H4 (cell line): ENCODE data around the gene PCSK7. TPM values are rescaled to one million over a fixed set of nuclear protein-coding genes. Genes with fewer than 3 reads are reported as not detected.

Experiments used
- DNase-seq: peaks from one replicate; pipeline ENCODE4 v3.0.0-alpha.2; 2015; ENCODE audit warnings: low spot score
- total RNA-seq: library from RNA; depleted of rRNA; stranded (reverse); fragments of >200 nt; shearing (Covaris generic); gene quantifications from 2 replicates; pipeline ENCODE4 v1.2.3, GENCODE V29; 2014

The PCSK7 gene
- total RNA-seq, 1 experiment from 2014 or later = 14.1 TPM

DNA sequence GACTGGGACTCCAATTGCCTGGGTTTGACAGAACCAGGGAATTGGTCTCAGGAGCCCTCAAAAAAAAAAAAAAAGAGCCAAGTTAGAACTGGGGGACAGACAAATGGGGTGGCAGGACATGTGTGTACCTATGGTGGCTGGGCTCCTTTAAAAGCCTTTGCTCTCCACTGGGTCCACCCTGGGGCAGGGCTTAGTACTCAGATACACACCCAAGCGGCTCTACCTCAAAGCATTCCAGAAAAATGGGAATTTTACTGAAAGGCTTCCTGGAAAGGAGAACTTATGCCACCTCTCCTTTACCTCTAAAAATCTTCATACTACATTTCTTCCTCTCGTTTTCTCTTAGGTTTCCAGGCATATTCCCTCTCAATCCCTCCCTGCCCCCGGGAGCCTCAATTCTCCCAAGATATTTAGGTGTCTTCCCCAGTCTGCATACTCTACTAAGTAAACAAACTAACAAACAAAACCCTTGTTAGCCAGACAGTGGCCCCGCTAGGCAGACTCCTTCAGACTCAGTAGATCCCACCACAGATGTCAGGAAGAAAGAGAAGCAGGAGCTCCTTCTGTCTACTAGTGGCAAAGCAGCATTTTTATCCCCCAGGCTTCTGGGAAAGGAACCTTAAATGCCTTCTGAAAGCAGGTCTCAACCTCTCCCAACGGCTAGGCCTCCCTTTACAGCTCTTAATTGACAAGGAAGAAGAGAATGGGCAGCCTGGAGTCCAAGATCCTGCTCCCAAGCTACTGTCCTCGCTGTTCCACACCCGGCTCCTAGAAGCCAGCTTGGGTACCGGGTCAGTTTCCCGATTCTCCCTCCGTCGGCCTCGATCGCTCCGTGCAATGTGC is 653 bp downstream of the PCSK7 start:
- no peak for DNase-seq

- DNase-seq = no peak
Measured at GRCh38 chr11:117230286-117230961, 1.4 kb downstream of the PCSK7 start.

DNA sequence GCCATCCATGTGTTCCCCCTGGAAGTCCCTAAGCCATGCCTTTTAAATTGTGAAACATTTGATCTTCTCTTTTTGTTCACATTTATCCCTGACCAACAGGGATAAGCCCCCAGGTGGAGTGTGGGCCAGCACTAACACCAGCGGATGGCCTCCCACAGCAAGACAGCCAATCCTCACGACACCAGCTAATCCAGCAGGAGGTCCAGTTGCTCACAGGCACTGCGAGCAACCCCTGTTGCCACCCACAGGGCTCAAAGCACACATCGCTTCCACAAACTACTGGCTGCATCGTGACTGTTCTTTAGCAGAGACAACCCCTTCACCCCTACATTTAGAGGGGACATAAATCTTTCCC is 2.0 kb downstream of the PCSK7 start:
- DNase-seq = no peak

- no peak for DNase-seq
Measured at GRCh38 chr11:117229411-117229810, 2.5 kb downstream of the PCSK7 start.

GRCh38 chr11:117228091-117228490 is 3.8 kb downstream of the PCSK7 start:
- no peak for DNase-seq

DNA sequence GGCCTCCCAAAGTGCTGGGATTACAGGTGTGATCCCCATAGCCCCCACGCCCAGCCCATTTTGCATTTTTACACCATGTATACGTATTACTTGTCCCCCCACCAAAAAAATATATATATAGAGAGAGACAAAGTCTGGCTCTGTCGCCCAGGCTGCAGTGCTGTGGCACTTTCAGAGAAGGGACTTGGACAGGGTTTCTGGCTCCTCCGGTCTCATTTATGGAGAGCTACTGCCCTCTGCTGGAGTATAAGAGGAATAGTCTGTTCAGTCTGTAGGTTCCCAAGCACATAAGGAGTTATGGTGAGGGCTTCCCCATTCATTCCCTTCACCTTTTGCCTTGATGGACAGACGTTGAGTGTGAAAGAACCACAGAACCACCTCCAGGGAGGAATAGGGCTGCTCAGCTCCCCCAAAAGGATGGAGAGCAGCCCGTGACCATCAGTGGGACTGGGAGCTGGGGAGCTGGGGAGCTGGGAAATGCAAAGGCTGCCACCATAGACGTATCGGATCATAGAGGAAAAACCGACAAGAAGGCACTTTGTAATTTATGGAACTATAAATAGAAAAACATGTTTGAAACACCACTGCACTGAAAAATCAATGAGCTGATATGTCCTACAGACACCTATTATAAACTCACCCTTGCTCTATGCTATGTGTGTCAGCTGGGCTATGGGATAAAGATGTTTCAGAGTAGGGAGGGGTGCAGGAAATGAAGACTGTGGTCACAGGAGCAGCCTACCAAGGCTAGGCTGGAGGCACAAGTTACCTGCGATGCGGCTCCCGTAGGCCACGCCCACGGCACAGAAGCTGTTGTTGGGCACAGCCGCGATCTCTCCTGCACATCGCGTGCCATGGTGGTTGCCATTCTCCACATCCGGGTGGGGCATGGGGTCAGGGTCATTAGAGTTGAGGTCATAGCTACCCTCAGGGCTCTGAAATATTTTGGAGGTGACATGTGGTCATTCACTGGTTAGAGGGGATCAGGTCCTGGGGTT is 5.2 kb downstream of the PCSK7 start:
- DNase-seq = peak; percentile 63

GRCh38 chr11:117225553-117226170 is 6.2 kb downstream of the PCSK7 start:
- no peak for DNase-seq

GRCh38 chr11:117223741-117224689 is 7.9 kb downstream of the PCSK7 start:
- DNase-seq = no peak

DNA sequence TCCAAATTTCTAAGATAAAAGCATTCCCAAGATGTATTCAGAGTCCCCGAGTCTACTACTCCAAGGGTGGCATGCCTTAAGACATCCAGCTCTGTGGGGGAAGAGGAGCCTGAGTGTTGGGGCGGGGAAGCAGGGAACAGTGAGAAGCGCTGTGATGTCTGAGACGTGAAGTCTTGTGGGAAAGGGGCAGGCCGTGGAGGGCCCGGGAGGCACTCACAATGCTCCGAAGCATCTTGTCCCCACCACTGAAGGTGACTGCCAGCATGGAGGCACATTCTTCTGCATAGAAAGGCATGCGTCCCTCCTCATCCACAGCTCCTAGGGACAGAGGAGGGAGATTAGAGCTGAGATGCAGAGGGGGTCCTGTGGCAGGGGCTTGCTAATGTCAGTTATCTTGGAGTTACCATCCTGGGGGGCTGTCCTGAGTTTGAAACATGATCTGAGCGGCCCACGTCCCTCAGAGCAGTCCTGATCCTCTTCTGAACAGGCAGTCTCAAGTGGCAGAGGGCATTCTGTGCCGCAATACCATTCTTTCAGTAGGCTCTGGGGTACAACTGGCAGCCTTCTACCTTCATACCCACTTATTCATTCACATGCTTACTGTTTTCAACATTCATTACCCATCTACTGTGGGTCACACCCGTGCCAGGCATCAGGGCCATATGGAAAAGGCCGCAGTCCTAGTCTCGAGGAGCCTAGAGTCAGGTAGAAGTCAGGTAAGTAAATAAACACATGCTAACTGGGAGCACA is 8.7 kb downstream of the PCSK7 start:
- no peak for DNase-seq

GRCh38 chr11:117221775-117222517 is 9.9 kb downstream of the PCSK7 start:
- peak; percentile 38 for DNase-seq

DNA sequence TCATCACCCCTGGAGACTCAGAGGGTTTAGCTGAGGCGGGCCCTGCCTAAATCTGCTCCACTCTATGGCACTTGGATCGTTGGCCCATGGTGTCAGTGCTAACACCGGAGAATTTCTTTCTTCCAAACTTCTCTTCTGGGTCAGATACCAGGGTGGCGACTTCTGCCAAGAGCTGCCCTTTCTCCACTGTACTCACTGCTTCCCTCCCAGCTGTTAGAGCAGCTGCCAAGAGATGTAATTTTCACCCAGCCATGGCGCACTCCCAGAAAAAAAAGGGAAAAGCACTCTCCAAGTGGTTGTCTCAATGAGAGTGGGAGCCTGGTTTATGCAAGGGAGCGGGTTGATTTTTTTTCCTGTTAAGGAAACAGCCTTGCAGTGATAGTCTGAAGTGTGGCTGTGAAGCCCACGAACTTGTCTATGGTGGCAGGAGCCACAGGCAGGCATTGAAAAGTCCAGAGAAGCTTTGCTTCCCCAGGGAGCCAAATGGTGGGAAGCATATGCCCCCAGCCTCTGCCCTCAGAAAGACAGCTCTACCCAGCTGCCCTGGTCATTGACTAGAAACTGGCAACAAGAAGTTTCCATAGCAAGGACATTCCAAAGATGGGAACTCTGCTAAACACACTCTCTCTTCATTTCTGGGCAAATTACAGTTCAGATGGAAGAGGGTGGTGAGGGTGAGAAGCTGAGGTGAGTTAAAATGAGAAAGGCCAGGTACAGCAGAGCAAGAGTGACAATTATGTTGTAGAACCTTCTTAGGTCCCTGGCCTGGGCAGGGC is 10.7 kb downstream of the PCSK7 start:
- DNase-seq = no peak

- DNase-seq = no peak
Measured at GRCh38 chr11:117220568-117220967, 11.3 kb downstream of the PCSK7 start.

GRCh38 chr11:117219995-117220394 is 11.9 kb downstream of the PCSK7 start:
- DNase-seq = no peak

DNA sequence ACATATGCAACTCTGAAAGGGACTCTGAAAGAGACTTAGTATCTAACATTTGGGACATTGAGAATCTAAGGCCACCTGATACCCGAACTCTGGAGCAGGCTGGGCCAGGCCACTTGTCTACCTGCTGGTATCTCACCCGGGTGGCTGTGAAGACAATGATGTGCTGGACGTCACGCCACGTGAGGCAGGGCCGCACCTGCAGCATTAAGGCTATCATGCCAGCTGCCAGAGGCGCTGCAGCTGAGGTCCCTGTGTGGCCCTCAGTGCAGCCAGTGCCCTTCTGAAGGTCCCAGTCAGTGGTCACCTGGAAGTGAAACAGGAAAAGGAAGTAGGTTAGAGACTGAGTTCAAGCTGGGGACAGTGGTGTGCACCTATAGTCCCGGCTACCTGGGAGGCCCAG is 12.4 kb downstream of the PCSK7 start:
- DNase-seq = no peak

DNA sequence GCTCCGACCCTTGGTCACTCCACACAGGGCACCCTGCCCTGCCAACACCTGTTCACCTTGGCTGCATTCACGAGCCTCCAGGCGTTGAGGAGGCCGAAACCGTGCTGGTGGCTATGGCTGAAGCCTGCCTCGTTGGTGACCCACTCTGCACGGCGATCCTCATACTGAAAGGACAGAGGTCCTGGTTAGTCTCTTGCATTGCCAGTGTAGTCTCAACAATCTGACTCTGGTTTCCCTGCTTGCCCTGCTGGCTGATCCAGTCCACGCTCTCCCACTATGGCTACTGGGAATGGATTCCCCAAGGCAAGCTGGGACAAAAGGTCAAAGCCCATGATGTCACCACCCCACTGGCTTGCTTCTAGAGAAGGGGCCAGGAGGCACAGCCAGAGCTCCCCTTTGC is 12.9 kb downstream of the PCSK7 start:
- DNase-seq = no peak

- DNase-seq = no peak
Measured at GRCh38 chr11:117218133-117218915, 13.5 kb downstream of the PCSK7 start.
